ENCODE data around the gene CDC25A.

Gene CDC25A

GRCh38 chr3:48140936-48141603, 47.1 kb downstream of the CDC25A start:
- DNase-seq: no peak

- DNase-seq: no peak
These were observed 47.9 kb downstream of the CDC25A start for GRCh38 chr3:48140336-48140757.

DNA sequence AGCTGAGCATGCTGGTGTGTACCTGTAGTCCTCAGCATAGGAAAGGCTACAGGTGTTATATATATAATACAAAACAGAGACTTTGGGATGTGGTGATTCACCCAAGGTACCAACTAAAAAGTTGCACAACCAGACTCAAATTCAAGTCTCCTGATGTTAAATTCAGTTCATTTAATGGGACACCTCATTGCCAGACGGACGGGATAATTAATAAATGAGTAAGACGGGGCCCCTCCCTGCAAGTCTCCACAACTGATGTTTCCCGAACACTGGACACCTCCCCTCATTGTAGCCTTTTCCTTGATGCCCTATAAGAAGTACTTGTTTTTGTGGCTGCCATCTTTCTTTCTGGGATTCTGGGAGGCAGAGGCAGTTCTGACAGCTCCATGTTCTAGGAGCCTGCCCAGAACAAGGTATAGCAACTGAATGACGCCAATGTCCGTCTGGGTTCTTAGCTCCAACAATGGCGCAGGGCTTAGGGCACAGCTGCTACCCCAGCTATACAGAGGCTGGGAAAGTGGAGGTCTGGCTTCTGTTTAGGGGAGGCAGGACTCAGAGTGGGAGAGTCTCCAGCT, 50.7 kb downstream of the CDC25A start:
- no peak for DNase-seq

GRCh38 chr3:48135552-48136495, 52.4 kb downstream of the CDC25A start:
- DNase-seq: no peak

GRCh38 chr3:48130321-48130904, 57.8 kb downstream of the CDC25A start:
- no peak for DNase-seq

DNA sequence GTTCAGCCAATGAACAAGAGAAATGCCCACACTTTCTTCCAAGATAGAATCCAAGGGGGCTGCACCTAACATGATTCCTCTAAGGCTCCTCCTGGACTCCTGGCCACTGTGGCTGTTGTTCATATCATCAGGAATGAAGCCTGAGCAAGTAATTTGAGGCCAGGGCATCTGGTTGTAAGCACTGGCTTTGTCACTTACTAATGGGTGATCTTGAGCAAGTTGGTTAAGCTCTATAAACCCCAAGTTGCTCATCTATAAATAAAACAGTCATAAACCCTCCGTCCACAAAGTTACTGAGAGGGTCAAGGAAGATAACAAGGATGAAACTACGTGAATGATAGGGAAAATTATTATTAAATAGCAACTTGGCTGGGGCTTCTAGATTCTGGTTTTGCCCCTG, 58.3 kb downstream of the CDC25A start:
- no peak for DNase-seq

- DNase-seq: no peak
These were observed 59.4 kb downstream of the CDC25A start for GRCh38 chr3:48128774-48129173.

GRCh38 chr3:48125886-48126622, 62.2 kb downstream of the CDC25A start:
- no peak for DNase-seq

GRCh38 chr3:48125013-48125705, 63.1 kb downstream of the CDC25A start:
- DNase-seq: no peak

DNA sequence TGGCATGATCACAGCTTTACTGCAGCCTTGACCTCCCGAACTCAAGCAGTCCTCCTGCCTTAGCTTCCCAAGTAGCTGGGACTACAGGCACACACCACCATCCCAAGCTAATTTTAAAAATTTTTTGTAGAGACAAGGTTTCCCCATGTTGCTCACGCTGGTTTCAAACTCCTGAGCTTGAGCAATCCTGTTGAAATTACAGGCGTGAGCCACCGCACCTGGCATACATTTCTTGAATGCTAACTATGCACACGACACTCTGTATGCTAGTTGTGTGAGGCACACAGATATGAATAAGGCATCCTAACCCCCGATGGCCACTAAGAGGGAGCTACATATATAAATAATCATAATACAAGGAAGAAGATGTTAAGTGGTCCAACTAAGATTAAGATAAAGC, 64.9 kb downstream of the CDC25A start:
- DNase-seq: no peak

- DNase-seq: no peak
These were observed 65.7 kb downstream of the CDC25A start for GRCh38 chr3:48122504-48122903.

GRCh38 chr3:48120223-48120622, 68.0 kb downstream of the CDC25A start:
- no peak for DNase-seq

DNA sequence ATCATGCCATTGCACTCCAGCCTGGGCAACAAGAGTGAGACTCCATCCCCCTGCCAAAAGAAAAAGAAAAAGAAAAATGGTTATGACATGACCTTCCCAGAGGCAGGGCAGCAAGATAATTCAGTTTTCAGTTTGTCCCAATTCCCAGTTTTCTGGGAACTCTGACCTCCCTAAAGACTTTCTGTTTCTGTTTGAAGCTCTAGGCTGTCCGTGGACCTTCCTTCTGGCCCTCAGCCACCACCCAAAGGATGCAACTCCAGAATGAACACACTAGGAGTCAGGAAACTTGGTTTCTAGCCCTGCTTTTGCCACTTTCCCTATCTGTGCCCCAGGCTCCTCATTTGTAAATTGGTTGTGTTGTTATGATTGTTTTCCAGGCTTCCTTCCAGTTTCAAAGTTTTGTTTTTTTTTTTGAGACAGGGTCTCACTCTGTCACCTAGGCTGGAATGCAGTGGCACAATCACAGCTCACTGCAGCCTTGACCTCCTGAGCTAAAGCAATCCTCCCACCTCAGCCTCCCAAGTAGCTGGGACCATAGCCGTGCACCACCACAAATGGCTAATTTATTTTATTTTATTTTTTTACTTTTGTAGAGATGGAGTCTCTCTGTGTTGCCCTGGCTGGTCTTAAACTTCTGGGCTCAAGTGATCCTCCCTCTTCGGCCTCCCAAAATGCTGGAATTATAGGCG, 68.6 kb downstream of the CDC25A start:
- no peak for DNase-seq

DNA sequence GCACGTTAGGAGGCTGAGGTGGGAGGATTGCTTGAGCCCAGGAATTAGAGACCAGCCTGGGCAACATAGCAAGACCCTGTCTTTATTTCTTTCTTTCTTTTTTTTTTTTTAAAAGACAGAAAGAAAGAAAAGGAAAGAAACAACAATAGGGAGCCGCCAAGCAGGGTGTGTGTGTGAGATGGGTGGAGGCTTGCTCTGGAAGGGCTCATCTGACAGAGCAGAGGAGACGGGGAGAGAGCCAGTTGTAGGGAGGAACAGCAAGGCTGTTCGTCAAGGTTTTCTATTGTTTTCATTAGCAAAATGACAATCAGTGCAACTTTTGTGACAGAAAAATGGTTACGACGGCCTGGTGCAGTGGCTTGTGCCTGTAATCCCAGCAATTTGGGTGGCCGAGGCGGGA, 69.3 kb downstream of the CDC25A start:
- DNase-seq: no peak

DNA sequence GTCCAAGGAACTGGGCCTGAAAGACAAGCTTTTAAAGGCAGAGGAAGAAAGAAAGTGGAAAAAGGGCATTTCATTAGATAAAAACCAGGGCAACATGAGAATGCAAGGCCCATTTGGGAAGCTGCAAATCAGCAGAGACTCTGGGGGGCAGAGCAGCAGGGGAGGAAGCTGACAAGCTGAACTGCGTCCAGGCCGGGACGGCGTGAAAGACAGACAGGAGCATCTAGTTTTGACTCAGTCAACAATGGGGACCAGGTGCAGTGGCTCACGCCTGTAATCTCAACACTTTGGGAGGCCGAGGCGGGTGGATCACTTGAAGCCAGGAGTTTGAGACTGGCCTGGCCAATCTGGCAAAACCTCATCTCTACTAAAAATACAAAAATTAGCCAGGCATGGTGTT, 69.9 kb downstream of the CDC25A start:
- DNase-seq: no peak

DNA sequence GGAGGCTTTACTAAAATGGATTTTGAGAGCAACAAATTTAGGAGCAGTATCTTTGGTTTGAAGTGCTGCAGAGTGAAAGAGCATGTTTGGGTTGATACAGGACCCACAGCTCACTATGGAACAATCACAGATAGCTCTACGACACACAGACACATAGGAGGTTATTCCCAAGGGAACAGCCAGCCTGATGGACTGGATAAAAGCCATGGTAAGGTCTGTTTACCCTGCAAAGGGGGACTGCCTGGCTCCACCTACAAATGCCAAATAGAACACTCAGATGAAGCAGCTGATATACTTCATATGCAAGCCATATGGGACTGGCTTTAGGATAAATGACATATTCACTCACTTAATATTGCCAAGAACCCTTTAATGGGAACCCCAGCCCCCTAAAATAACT, 75.4 kb downstream of the CDC25A start:
- DNase-seq: no peak

GRCh38 chr3:48112108-48112791, 76.0 kb downstream of the CDC25A start:
- DNase-seq: peak; percentile 27 to 49

GRCh38 chr3:48110463-48110862, 77.8 kb downstream of the CDC25A start:
- no peak for DNase-seq

DNA sequence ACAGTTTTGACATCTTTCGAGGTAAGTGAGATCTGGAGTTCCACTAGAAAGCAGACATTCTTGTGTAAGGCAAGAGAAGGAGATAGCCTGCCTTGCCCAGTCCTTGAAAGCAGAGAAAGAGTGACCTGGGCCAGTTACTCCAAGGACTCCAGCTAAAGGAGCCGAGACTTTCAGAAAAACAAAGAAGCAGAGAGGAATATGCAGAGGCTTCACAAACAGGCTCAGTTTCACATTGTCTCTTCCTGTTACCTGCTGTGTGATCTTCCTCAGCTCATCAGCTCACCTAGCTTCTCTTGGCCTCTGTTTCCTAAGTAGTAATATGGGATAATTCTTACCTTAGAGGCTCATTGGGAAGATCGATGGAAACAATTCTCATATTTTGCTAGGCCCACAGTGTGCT, 81.0 kb downstream of the CDC25A start:
- DNase-seq: no peak

Data from activated CD4-positive, alpha-beta T cell treated with anti-CD3 and anti-CD28 coated beads, Interleukin-2, amount 50 U/mL, for 48 hours (primary cell).